GM12878 (cell line): ENCODE results near the gene RASGRP3.

ENCODE experiments used
- ASH2L ChIP-seq: fragments of 300-600, 200-600 bp; sonication (generic); IDR thresholded peaks from 2 replicates; pipeline ENCODE4 v1.6.1; 2017; ENCODE audit warnings: low read depth, mild to moderate bottlenecking, borderline replicate concordance
- CBX3 ChIP-seq: fragments of 200-600 bp; sonication (generic); IDR thresholded peaks from 2 replicates; pipeline ENCODE4 v1.6.1; 2016; ENCODE audit warnings: low read depth, borderline replicate concordance
- CTCF ChIP-seq, 3 experiments: IDR thresholded peaks in 2 of 3; conservative IDR thresholded peaks in 1 of 3; 2 replicates each; pipeline ENCODE4 v1.5.1; 2011; ENCODE audit warnings: low read depth in 3 of 3, low read length in 3 of 3, mild to moderate bottlenecking in 3 of 3, control low read depth in 2 of 3, moderate library complexity in 2 of 3, inconsistent platforms in 1 of 3, mixed read lengths in 1 of 3; ENCODE audit not compliant: control insufficient read depth in 2 of 3, insufficient read depth in 1 of 3; ENCODE audit errors: extremely low read depth in 1 of 3
- E2F4 ChIP-seq: IDR thresholded peaks from 2 replicates; pipeline ENCODE4 v1.6.1; 2012; ENCODE audit warnings: low read depth, low read length, improper control_type of control experiment
- KDM1A ChIP-seq: fragments of 200-600 bp; sonication (generic); IDR thresholded peaks from 2 replicates; pipeline ENCODE4 v1.6.1; 2016; ENCODE audit warnings: borderline replicate concordance

- TF ChIP-seq ASH2L = no peak
- no peak for TF ChIP-seq KDM1A
- no peak for TF ChIP-seq CBX3
- TF ChIP-seq E2F4 = no peak
- no peak for TF ChIP-seq CTCF (IDR thresholded peaks at IDR 0.05 in 2 of 3, conservative IDR thresholded peaks at IDR 0.05 in 1 of 3; ENCODE audit: control insufficient read depth in 2 of 3, extremely low read depth in 1 of 3, insufficient read depth in 1 of 3, low read depth in 3 of 3, low read length in 3 of 3)
These were observed 118.9 kb downstream of the RASGRP3 start for GRCh38 chr2:33595385-33595784.
